Chondrocyte (in vitro differentiated cells): Measurements from ENCODE around the gene ELOVL3. TPM values are rescaled to one million over a fixed set of nuclear protein-coding genes. Genes with fewer than 3 reads are reported as not detected.
A peak's percentile ranks its signal among the peaks of the same experiment; 100 is the strongest.

Source experiments
- DNase-seq: peaks from one replicate; pipeline ENCODE4 v3.0.0; 2021; ENCODE audit warnings: mixed read lengths, low spot score
- H3K27ac Mint-ChIP-seq: one replicate; pipeline ENCODE4 v1.8.0; 2021; ENCODE audit warnings: mild to moderate bottlenecking, moderate library complexity, mixed read lengths; ENCODE audit not compliant: unreplicated experiment
- H3K27me3 Mint-ChIP-seq: 2 replicates; pipeline ENCODE4 v1.8.0; 2021; ENCODE audit warnings: low read depth, mixed read lengths
- H3K36me3 Mint-ChIP-seq: 2 replicates; pipeline ENCODE4 v1.8.0; 2021; ENCODE audit warnings: low read depth, mixed read lengths
- H3K4me1 Mint-ChIP-seq: 2 replicates; pipeline ENCODE4 v1.8.0; 2021; ENCODE audit warnings: low read depth, mild to moderate bottlenecking, mixed read lengths
- H3K4me3 Mint-ChIP-seq: one replicate; pipeline ENCODE4 v1.8.0; 2021; ENCODE audit warnings: mild to moderate bottlenecking, moderate library complexity, mixed read lengths; ENCODE audit not compliant: unreplicated experiment
- H3K9me3 Mint-ChIP-seq: 2 replicates; pipeline ENCODE4 v1.8.0; 2021; ENCODE audit warnings: low read depth, mixed read lengths
- total RNA-seq: library from RNA; stranded (reverse); gene quantifications from 3 replicates; pipeline ENCODE4 v1.2.1, GENCODE V29; 2021
- TF ChIP-seq, protein P1 (sequence below): fragments of 200-600 bp; sonication (generic); IDR thresholded peaks from 2 replicates; pipeline ENCODE4 v1.5.0; 2021; ENCODE audit warnings: antibody characterized with exemption, mild to moderate bottlenecking, moderate library complexity

Gene ELOVL3
- total RNA-seq, 1 donor from 2014 or later: not detected

DNA sequence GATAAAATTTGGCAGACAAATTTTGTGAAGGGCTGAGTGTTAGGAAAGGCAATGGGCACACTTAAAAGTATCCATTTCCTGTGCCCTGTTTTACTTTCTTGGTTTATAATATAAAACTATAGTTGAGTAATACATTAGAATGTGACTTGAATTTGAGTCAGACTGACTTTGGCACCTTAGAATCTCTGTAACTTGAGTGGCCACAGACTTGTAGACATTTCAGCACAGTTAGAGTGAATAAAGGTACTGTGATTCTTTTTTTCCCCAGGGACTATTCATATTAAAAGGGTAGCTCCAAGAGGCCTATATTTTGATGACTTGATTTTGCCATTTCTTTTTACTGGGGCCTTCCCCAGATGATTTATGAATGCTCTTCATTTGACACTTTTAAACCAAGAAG, 41.6 kb downstream of the ELOVL3 start:
- Mint-ChIP-seq H3K27ac (peak overlapping the region; percentile 83), H3K36me3 (peaks cover 5% of the 10 kb centered on the region), H3K9me3 (no peaks in the 10 kb centered on the region), H3K4me3 (no peak overlapping the region), H3K4me1 (peaks cover 53% of the 10 kb centered on the region), H3K27me3 (no peaks in the 10 kb centered on the region)
- TF ChIP-seq, protein P1, sequence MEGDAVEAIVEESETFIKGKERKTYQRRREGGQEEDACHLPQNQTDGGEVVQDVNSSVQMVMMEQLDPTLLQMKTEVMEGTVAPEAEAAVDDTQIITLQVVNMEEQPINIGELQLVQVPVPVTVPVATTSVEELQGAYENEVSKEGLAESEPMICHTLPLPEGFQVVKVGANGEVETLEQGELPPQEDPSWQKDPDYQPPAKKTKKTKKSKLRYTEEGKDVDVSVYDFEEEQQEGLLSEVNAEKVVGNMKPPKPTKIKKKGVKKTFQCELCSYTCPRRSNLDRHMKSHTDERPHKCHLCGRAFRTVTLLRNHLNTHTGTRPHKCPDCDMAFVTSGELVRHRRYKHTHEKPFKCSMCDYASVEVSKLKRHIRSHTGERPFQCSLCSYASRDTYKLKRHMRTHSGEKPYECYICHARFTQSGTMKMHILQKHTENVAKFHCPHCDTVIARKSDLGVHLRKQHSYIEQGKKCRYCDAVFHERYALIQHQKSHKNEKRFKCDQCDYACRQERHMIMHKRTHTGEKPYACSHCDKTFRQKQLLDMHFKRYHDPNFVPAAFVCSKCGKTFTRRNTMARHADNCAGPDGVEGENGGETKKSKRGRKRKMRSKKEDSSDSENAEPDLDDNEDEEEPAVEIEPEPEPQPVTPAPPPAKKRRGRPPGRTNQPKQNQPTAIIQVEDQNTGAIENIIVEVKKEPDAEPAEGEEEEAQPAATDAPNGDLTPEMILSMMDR: no peak
- no peak for DNase-seq

DNA sequence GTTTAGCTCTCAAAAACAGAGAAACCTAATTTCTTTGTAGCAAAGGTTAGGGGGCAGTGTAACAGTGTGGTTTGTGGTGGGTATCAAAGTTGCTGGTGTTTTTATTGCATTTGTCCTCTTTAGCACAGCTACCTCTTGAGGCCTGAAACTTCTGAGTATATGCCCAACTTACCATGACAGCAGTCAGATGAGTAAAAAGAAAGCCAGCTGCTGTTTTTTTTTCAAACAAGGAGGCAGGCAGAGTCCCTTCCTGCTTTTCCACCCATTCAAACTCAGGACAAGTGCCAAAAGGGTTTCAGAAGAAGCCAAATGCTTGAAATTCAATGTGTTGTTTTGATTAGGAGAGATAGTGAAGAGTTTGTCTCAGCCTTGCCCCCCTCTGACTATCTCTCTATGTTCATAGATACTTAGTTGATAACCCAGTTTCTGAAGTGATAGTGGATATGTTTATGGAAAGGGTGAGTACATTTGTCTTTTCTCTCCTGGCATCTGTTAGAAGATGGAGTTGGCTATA, 42.3 kb downstream of the ELOVL3 start:
- Mint-ChIP-seq H3K27ac (peak overlapping the region; percentile 83), H3K36me3 (peaks cover 4% of the 10 kb centered on the region), H3K27me3 (no peaks in the 10 kb centered on the region), H3K4me1 (peaks cover 48% of the 10 kb centered on the region), H3K9me3 (no peaks in the 10 kb centered on the region), H3K4me3 (no peak overlapping the region)
- no peak for DNase-seq
- TF ChIP-seq, protein P1: peak; percentile 47

DNA sequence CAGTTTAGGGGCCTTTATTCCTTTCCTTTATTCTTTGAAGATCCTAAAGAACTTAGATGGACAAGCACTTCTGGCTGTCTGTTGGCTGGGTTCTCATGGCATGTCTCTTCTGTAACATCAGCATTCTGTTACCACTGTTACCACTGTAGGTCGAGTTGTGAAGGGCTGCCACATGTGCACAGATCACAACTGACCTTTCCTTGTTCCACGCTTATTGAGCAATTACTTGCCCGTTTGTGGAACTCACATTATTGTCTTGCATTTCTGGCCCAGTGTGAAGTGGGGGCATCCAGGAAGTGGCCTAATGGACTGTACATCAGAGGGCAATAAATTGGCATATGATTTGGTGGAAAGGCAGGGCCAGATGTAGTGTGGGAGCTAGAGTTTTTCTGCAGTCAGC, 42.9 kb downstream of the ELOVL3 start:
- peaks cover 54% of the 10 kb centered on the region for H3K4me1 Mint-ChIP-seq
- peak overlapping the region; percentile 83 for H3K27ac Mint-ChIP-seq
- no peak for DNase-seq
- H3K9me3 Mint-ChIP-seq: no peaks in the 10 kb centered on the region
- no peaks in the 10 kb centered on the region for H3K27me3 Mint-ChIP-seq
- peaks cover 4% of the 10 kb centered on the region for H3K36me3 Mint-ChIP-seq
- TF ChIP-seq, protein P1: no peak
- H3K4me3 Mint-ChIP-seq: no peak overlapping the region

DNA sequence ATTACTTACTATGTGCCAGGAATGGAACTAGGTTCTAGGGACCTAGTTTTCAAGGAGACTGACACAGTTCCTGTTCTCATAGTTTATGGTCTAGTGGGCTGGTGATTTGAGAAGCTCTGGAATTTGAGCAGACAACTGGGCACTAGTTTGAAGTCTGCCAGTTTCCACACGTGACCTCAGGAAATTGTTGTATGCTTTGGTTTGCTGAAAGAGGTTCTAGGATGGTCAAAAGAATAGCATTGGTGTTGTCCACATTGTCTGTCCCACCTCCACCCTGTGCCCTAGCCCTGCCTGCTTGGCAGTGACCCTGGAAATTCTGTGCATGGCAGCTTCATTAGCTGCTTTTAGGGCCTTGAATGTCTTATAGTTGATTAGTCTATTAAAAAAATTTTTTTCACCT, 48.0 kb downstream of the ELOVL3 start:
- Mint-ChIP-seq H3K9me3 (no peaks in the 10 kb centered on the region), H3K36me3 (peaks cover 2% of the 10 kb centered on the region), H3K27me3 (no peaks in the 10 kb centered on the region), H3K4me3 (no peak overlapping the region), H3K4me1 (peaks cover 18% of the 10 kb centered on the region), H3K27ac (no peak overlapping the region)
- DNase-seq: no peak
- TF ChIP-seq, protein P1: no peak

DNA sequence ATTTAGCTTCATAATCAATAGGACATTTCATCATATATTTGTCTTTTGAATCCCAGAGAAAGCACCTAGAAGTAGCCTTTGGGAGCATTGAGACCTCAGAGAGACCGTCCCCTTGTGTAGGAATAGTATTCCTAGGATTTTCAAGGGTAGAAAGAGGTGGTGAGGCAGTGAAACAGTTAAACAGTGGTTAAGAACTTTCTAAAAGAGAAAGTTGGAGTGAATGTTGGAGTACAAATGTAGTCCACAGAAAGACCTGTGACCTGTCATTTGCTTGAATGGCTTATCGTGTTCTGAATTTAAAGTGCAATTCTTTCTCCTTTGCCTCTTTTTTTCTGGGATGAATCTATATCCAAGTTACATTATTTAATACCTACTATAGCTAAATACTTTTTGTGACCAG, 49.2 kb downstream of the ELOVL3 start:
- TF ChIP-seq, protein P1: no peak
- no peaks in the 10 kb centered on the region for H3K27me3 Mint-ChIP-seq
- no peaks in the 10 kb centered on the region for H3K9me3 Mint-ChIP-seq
- no peaks in the 10 kb centered on the region for H3K36me3 Mint-ChIP-seq
- DNase-seq: no peak
- H3K4me3 Mint-ChIP-seq: no peak overlapping the region
- H3K27ac Mint-ChIP-seq: no peak overlapping the region
- peaks cover 24% of the 10 kb centered on the region for H3K4me1 Mint-ChIP-seq
